ENCODE measurements around the gene YPEL2. TPM values are rescaled to one million over a fixed set of nuclear protein-coding genes. Genes with fewer than 3 reads are reported as not detected.

Gene YPEL2
- total and polyA plus RNA-seq, 2 donors (not counting 1 experiment from before 2014, with no cell fraction given), result 20.7 to 51.8 TPM

- Histone ChIP-seq H3K4me3 (ENCODE audit: control extremely low read depth in 1 of 5, extremely low read depth in 1 of 5, insufficient read depth in 1 of 5, low read depth in 2 of 5, low read length in 4 of 5) (peak overlapping the region in 2 of 5 experiments; percentile 2 to 46), H3K4me2 (replicated peaks; ENCODE audit: low read depth, low read length, poor library complexity, severe bottlenecking) (peak overlapping the region; percentile 63), H3K27me3 (replicated peaks in 1 of 4; ENCODE audit: control extremely low read depth in 1 of 4, control insufficient read depth in 3 of 4, insufficient read depth in 4 of 4, low read length in 3 of 4) (no peaks in the 10 kb centered on the region), H3K9ac (ENCODE audit: low read length) (peak overlapping the region; percentile 3), H3K4me1 (ENCODE audit: control insufficient read depth in 2 of 2, insufficient read depth in 2 of 2, low read length in 2 of 2) (peaks cover 69 to 94% of the 10 kb centered on the region in 2 donors), H2AFZ (ENCODE audit: insufficient read depth, low read depth, low read length, poor library complexity, severe bottlenecking) (no peak overlapping the region), H3K27ac (ENCODE audit: low read length in 2 of 2) (peak overlapping the region; percentile 55 to 71), H3K36me3 (replicated peaks in 1 of 2; ENCODE audit: control extremely low read depth in 1 of 2, control insufficient read depth in 1 of 2, extremely low read depth in 1 of 2, insufficient read depth in 2 of 2, low read length in 1 of 2) (peaks cover 0 to 2% of the 10 kb centered on the region in 2 experiments), H3K9me3 (ENCODE audit: control extremely low read depth in 1 of 3, control insufficient read depth in 2 of 3, insufficient read depth in 1 of 3, low read length in 2 of 3) (no peaks in the 10 kb centered on the region), H4K20me1 (ENCODE audit: control insufficient read depth, insufficient read depth, low read length, poor library complexity, severe bottlenecking) (peaks cover 5% of the 10 kb centered on the region), H3K79me2 (ENCODE audit: control insufficient read depth, insufficient read depth, low read length) (peaks cover 91% of the 10 kb centered on the region)
- Mint-ChIP-seq H3K9me3 (ENCODE audit: insufficient read depth) (no peaks in the 10 kb centered on the region), H3K27ac (peak overlapping the region; percentile 88), H3K4me3 (peak overlapping the region; percentile 66), H3K4me1 (peaks cover 82% of the 10 kb centered on the region), H3K27me3 (no peaks in the 10 kb centered on the region)
- CTCF ChIA-PET, result interaction anchor here (1.9 to 2.2 kb wide), 2 partner anchors 10 to 42 kb away, joined by 11 read pairs; no protein-coding TSS in a partner anchor
- peak; percentile 46 for ATAC-seq (ENCODE audit: low read depth)
- WGBS (ENCODE audit: insufficient coverage), result 0% methylated on average over 1 of the region's 2 CpGs
- POLR2A ChIA-PET, result interaction anchor here (1.6 to 1.9 kb wide), 2 partner anchors 8 to 9 kb away, joined by 6 to 13 read pairs; no protein-coding TSS in a partner anchor
- peak; percentile 40 for DNase-seq
- TF ChIP-seq, protein P1, sequence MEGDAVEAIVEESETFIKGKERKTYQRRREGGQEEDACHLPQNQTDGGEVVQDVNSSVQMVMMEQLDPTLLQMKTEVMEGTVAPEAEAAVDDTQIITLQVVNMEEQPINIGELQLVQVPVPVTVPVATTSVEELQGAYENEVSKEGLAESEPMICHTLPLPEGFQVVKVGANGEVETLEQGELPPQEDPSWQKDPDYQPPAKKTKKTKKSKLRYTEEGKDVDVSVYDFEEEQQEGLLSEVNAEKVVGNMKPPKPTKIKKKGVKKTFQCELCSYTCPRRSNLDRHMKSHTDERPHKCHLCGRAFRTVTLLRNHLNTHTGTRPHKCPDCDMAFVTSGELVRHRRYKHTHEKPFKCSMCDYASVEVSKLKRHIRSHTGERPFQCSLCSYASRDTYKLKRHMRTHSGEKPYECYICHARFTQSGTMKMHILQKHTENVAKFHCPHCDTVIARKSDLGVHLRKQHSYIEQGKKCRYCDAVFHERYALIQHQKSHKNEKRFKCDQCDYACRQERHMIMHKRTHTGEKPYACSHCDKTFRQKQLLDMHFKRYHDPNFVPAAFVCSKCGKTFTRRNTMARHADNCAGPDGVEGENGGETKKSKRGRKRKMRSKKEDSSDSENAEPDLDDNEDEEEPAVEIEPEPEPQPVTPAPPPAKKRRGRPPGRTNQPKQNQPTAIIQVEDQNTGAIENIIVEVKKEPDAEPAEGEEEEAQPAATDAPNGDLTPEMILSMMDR (IDR thresholded peaks at IDR 0.05), result no peak
- TF ChIP-seq EZH2 (IDR thresholded peaks at IDR 0.05; ENCODE audit: borderline replicate concordance, insufficient read depth, low read depth, low read length, poor library complexity, severe bottlenecking), result no peak
- intact Hi-C loops (cut with micrococcal nuclease), result loop anchor here (5.0 kb wide), 1 partner anchor 60 kb away; no protein-coding TSS in a partner anchor
These were observed 40.8 kb downstream of the YPEL2 start for GRCh38 chr17:59372138-59372751.

All from B cell (primary cell).